ENCODE results near the gene ARID1A.

DNA sequence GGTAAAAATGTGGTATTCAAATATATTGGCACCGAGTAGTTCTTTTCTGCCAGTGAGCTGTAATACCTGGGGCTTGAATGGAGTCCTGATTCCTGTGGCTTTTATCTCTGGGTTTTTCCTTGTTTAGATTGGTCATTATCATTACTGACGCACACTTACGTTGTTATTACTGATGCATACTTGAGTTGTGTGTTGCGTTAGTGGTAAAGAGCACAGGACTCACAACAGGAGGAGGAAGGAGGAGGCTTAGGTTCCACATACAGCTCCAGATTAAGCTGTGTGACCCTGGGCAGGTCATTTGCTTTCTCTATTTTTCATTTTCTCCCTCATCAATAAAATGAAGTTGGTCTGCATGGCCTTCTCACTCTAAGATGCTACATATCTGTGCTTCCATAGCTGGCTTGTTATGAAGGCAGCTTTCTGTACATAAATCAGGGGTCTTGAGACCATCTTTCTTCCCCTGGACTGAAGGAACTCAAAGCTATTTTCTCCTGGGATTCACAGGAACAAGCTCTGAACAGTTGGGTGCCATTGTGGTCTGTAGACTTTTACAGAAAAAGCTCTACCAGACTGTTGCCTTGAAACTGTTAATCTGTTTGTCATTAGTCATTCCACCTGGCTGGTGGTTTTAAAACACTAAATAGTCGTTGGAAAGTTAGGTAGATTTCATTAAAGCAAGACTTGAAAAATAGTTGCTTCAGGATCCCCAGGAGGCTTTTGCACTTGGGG, 5.6 kb downstream of the ARID1A start:
- no peak for TF ChIP-seq CTCF (IDR thresholded peaks at IDR 0.05; ENCODE audit: extremely low read depth in 1 of 2, insufficient read depth in 1 of 2, low read depth in 1 of 2, low read length in 2 of 2)
- TF ChIP-seq POLR2A (IDR thresholded peaks at IDR 0.05; ENCODE audit: low read depth, low read length), result no peak
- TF ChIP-seq MAX (IDR thresholded peaks at IDR 0.05; ENCODE audit: insufficient read depth, insufficient read length), result no peak
- TF ChIP-seq EZH2 (IDR thresholded peaks at IDR 0.05; ENCODE audit: borderline replicate concordance, low read depth, low read length, severe bottlenecking), result no peak
- TF ChIP-seq POLR2AphosphoS5 (IDR thresholded peaks at IDR 0.05; ENCODE audit: insufficient read depth, low read depth, low read length), result no peak
- no peak for TF ChIP-seq GATA2 (IDR thresholded peaks at IDR 0.05; ENCODE audit: insufficient read depth, insufficient read length, low read depth, low read length)
